ENCODE measurements around the gene HAGH. TPM values are rescaled to one million over a fixed set of nuclear protein-coding genes. Genes with fewer than 3 reads are reported as not detected.

The HAGH gene
- total RNA-seq, 1 donor from 2014 or later = 35.9 TPM

DNA sequence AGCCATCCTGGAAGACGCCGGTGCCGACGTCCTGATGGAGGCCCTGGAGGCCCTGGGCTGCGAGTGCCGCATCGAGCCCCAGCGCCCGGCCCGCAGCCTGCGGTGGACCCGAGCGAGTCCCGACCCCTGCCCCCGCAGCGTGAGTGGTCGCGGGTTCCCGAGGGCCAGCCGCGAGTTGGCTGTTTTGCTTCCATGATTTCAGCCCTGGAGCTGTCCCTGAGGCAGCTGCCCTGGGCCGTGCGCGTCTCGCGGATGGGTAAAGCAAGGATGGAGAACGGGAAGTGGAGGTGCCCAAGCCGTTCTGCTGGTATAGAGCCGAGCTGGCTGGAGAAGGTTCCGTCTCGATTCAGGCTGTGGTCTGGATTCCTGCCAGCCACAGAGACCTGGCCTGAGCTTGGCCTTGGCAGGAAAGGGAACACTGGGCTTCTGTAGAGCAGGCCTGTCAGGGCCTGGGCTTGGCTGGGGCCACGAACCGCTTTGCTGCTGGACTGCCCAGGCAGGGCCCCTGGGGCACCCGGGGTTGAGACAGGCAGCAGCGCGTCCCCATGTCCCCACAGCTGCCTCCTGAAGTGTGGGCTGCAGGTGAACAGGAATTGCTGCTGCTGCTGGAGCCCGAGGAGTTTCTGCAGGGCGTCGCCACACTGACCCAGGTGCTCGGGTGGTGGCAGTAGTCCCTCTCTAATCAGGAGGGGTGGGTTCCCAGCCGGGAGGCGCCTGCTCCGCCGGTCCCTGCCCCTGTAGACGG, 52.8 kb downstream of the HAGH start:
- Histone ChIP-seq H3K36me3 (ENCODE audit: insufficient read depth, low read length) (no peaks in the 10 kb centered on the region), H3K4me2 (ENCODE audit: low read length) (peak overlapping the region; percentile 91), H2AFZ (ENCODE audit: low read depth, low read length) (peak overlapping the region; percentile 71), H4K20me1 (ENCODE audit: insufficient read depth, low read length) (peaks cover 43% of the 10 kb centered on the region), H3K4me3 (ENCODE audit: insufficient read depth, low read depth, low read length) (peak overlapping the region; percentile 66), H3K79me2 (ENCODE audit: insufficient read depth, low read length) (peaks cover 39% of the 10 kb centered on the region), H3K27ac (ENCODE audit: low read depth, low read length) (peak overlapping the region; percentile 71), H3K9ac (ENCODE audit: low read length) (peak overlapping the region; percentile 91), H3K9me3 (ENCODE audit: insufficient read depth, low read depth, low read length) (no peaks in the 10 kb centered on the region), H3K27me3 (ENCODE audit: insufficient read depth, low read length) (no peaks in the 10 kb centered on the region), H3K4me1 (ENCODE audit: insufficient read depth, low read length) (peaks cover 26% of the 10 kb centered on the region)
- DNase-seq (ENCODE audit: low read depth) (no peak), FAIRE-seq (no peak)
- no peak for TF ChIP-seq EZH2 (IDR thresholded peaks at IDR 0.05; ENCODE audit: insufficient read depth, low read length)
- TF ChIP-seq, protein P1, sequence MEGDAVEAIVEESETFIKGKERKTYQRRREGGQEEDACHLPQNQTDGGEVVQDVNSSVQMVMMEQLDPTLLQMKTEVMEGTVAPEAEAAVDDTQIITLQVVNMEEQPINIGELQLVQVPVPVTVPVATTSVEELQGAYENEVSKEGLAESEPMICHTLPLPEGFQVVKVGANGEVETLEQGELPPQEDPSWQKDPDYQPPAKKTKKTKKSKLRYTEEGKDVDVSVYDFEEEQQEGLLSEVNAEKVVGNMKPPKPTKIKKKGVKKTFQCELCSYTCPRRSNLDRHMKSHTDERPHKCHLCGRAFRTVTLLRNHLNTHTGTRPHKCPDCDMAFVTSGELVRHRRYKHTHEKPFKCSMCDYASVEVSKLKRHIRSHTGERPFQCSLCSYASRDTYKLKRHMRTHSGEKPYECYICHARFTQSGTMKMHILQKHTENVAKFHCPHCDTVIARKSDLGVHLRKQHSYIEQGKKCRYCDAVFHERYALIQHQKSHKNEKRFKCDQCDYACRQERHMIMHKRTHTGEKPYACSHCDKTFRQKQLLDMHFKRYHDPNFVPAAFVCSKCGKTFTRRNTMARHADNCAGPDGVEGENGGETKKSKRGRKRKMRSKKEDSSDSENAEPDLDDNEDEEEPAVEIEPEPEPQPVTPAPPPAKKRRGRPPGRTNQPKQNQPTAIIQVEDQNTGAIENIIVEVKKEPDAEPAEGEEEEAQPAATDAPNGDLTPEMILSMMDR (IDR thresholded peaks at IDR 0.05; ENCODE audit: insufficient read depth, low read depth, low read length) = no peak
- Mint-ChIP-seq H3K27me3 (ENCODE audit: low read depth, unreplicated experiment) (no peaks in the 10 kb centered on the region), H3K27ac (ENCODE audit: unreplicated experiment) (peak overlapping the region; percentile 83), H3K4me3 (ENCODE audit: unreplicated experiment) (peak overlapping the region; percentile 86), H3K9me3 (ENCODE audit: unreplicated experiment) (no peaks in the 10 kb centered on the region), H3K4me1 (ENCODE audit: low read depth, unreplicated experiment) (peaks cover 6% of the 10 kb centered on the region), H3K36me3 (ENCODE audit: low read depth, unreplicated experiment) (no peaks in the 10 kb centered on the region)

DNA sequence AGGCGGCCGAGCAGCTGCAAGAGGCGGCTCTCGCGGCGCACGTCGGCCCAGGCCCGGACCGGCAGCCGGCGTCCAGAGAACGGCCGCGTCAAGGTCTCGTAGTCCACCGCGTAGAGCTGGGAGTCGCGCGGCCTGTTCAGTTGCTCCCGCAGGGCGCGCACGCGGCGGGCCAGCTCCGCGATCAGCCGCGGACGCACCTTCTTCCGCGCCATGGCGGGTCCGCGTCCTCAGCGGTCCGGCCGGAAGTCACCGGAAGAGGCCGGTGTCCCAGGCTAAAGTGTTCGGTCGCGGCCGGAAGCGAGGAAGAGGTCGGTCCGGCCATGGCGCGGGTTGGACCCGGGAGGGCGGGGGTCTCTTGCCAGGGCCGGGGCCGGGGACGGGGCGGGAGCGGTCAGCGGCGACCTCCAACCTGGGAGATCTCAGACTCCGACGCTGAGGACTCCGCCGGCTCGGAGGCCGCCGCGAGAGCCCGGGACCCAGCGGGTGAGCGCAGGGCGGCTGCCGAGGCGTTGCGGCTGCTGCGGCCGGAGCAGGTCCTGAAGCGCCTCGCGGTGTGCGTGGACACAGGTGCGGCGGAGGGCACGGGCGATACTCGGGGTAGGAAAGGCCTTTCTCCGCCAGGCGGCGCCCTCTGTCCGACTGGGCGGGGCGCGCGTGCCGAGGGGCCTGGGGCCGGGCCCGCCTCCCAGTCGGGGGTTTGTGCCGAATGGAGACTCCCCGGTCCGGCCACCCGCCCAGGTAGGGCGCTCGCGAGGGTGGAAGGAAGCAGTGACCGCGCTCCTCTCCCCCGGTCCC, 53.5 kb downstream of the HAGH start, which contains the start of gene MRPS34:
MRPS34 (minus strand) TSS at position 227 of the 795 bp plus-strand sequence; CDS start at position 212, 15 bp downstream.
- peaks cover 6% of the 10 kb centered on the region for H3K4me1 Mint-ChIP-seq (ENCODE audit: low read depth, unreplicated experiment)
- peak within 1 kb of the TSS; percentile 91 for H3K4me2 ChIP-seq (ENCODE audit: low read length)
- no peaks in the 10 kb centered on the region for H3K9me3 ChIP-seq (ENCODE audit: insufficient read depth, low read depth, low read length)
- H3K27ac Mint-ChIP-seq (ENCODE audit: unreplicated experiment) = peak within 1 kb of the TSS; percentile 98
- no peak for FAIRE-seq
- peak; percentile 75 for DNase-seq (ENCODE audit: low read depth)
- H3K9me3 Mint-ChIP-seq (ENCODE audit: unreplicated experiment) = no peaks in the 10 kb centered on the region
- H3K27me3 ChIP-seq (ENCODE audit: insufficient read depth, low read length) = no peaks in the 10 kb centered on the region
- H3K36me3 ChIP-seq (ENCODE audit: insufficient read depth, low read length) = no peaks in the 10 kb centered on the region
- peak within 1 kb of the TSS; percentile 71 for H3K27ac ChIP-seq (ENCODE audit: low read depth, low read length)
- peaks cover 26% of the 10 kb centered on the region for H3K4me1 ChIP-seq (ENCODE audit: insufficient read depth, low read length)
- peaks cover 39% of the 10 kb centered on the region for H3K79me2 ChIP-seq (ENCODE audit: insufficient read depth, low read length)
- peak within 1 kb of the TSS; percentile 91 for H3K4me3 Mint-ChIP-seq (ENCODE audit: unreplicated experiment)
- H4K20me1 ChIP-seq (ENCODE audit: insufficient read depth, low read length) = peaks cover 48% of the 10 kb centered on the region
- H3K36me3 Mint-ChIP-seq (ENCODE audit: low read depth, unreplicated experiment) = no peaks in the 10 kb centered on the region
- H3K27me3 Mint-ChIP-seq (ENCODE audit: low read depth, unreplicated experiment) = no peaks in the 10 kb centered on the region
- H3K9ac ChIP-seq (ENCODE audit: low read length) = peak within 1 kb of the TSS; percentile 91
- TF ChIP-seq, protein P1 (IDR thresholded peaks at IDR 0.05; ENCODE audit: insufficient read depth, low read depth, low read length) = peak; percentile 21
- no peak for TF ChIP-seq EZH2 (IDR thresholded peaks at IDR 0.05; ENCODE audit: insufficient read depth, low read length)
- peak within 1 kb of the TSS; percentile 66 for H3K4me3 ChIP-seq (ENCODE audit: insufficient read depth, low read depth, low read length)
- H2AFZ ChIP-seq (ENCODE audit: low read depth, low read length) = peak within 1 kb of the TSS; percentile 80
